PC-9 (cell line): ENCODE results near the gene GFPT2. TPM values are rescaled to one million over a fixed set of nuclear protein-coding genes. Genes with fewer than 3 reads are reported as not detected.

ENCODE experiments used
- BruUV-seq: library from RNA; stranded (reverse); fragments of 400-500 nt; replicated peaks from 2 replicates; lab custom pipeline; 2021; lab: Mats Ljungman, UMichigan
- CTCF ChIA-PET: fragments of 300-600 bp; sonication (Branson Sonifier 250); formaldehyde crosslinking; loops from one replicate; lab custom pipeline; 2022; ENCODE audit warnings: antibody characterized with exemption; lab: Charles Lee
- POLR2A ChIA-PET: fragments of 300-600 bp; sonication (Branson Sonifier 250); formaldehyde crosslinking; loops from one replicate; lab custom pipeline; 2022; ENCODE audit warnings: antibody characterized with exemption; ENCODE audit not compliant: unreplicated experiment; lab: Charles Lee
- DNase-seq, 2 experiments: peaks; one replicate each; pipeline versions ENCODE4 v3.0.0 to v3.0.0-alpha.2; 2015 to 2022; ENCODE audit warnings: mixed read lengths in 1 of 2
- H2AFZ ChIP-seq: fragments of 200-600 bp; sonication (generic); 2 replicates; pipeline ENCODE4 v1.8.1; 2017; ENCODE audit warnings: antibody characterized with exemption
- H3F3A ChIP-seq: fragments of 200-600 bp; sonication (generic); 2 replicates; pipeline ENCODE4 v1.8.1; 2017; ENCODE audit warnings: antibody characterized with exemption, mild to moderate bottlenecking, low read depth; ENCODE audit not compliant: insufficient read depth
- H3K27ac ChIP-seq: fragments of 200-600 bp; sonication (generic); 2 replicates; pipeline ENCODE4 v1.6.1; 2016; ENCODE audit warnings: mixed run types
- H3K27me3 ChIP-seq: fragments of 200-600 bp; sonication (generic); 2 replicates; pipeline ENCODE4 v1.6.1; 2016; ENCODE audit warnings: low read depth, mixed run types; ENCODE audit not compliant: insufficient read depth
- H3K36me3 ChIP-seq: fragments of 200-600 bp; sonication (generic); 2 replicates; pipeline ENCODE4 v1.6.1; 2016; ENCODE audit warnings: low read depth, mixed run types
- H3K4me1 ChIP-seq: fragments of 200-600 bp; sonication (generic); replicated peaks from 2 replicates; pipeline ENCODE4 v1.6.1; 2016; ENCODE audit warnings: mixed run types; ENCODE audit not compliant: insufficient read depth
- H3K4me2 ChIP-seq: fragments of 200-600 bp; sonication (generic); 2 replicates; pipeline ENCODE4 v1.6.1; 2017; ENCODE audit warnings: mixed run types
- H3K4me3 ChIP-seq: fragments of 200-600 bp; sonication (generic); 2 replicates; pipeline ENCODE4 v1.6.1; 2016; ENCODE audit warnings: mixed run types
- H3K79me2 ChIP-seq: fragments of 200-600 bp; sonication (generic); 2 replicates; pipeline ENCODE4 v1.6.1; 2017; ENCODE audit warnings: low read depth, mixed run types
- H3K9me2 ChIP-seq: fragments of 200-600 bp; sonication (generic); 2 replicates; pipeline ENCODE4 v1.8.1; 2017; ENCODE audit warnings: mild to moderate bottlenecking; ENCODE audit not compliant: insufficient read depth
- H3K9me3 ChIP-seq: fragments of 200-600 bp; sonication (generic); 2 replicates; pipeline ENCODE4 v1.8.1; 2016; ENCODE audit warnings: low read depth; ENCODE audit not compliant: insufficient read depth
- H4K20me1 ChIP-seq: fragments of 200-600 bp; sonication (generic); 2 replicates; pipeline ENCODE4 v1.8.1; 2017; ENCODE audit not compliant: insufficient read depth
- EZH2 ChIP-seq: fragments of 200-600 bp; sonication (generic); IDR thresholded peaks from 2 replicates; pipeline ENCODE4 v1.8.0; 2017; ENCODE audit warnings: antibody characterized with exemption, low read depth
- intact Hi-C: fragments of 100-400 bp; cut with micrococcal nuclease; formaldehyde crosslinking; loops from one replicate; pipeline ENCODE4 v1.10.0; 2022; ENCODE audit not compliant: unreplicated experiment
- total RNA-seq: library from RNA; stranded (reverse); gene quantifications from 2 replicates; pipeline ENCODE4 v1.2.3, GENCODE V29; 2021
- TF ChIP-seq, protein P1 (sequence below): fragments of 200-600 bp; sonication (generic); conservative IDR thresholded peaks from 2 replicates; pipeline ENCODE4 v1.6.1; 2017; ENCODE audit warnings: mixed run types, antibody characterized with exemption, mild to moderate bottlenecking, moderate library complexity

Gene GFPT2
- total RNA-seq, 1 experiment from 2014 or later, result 22.5 TPM

DNA sequence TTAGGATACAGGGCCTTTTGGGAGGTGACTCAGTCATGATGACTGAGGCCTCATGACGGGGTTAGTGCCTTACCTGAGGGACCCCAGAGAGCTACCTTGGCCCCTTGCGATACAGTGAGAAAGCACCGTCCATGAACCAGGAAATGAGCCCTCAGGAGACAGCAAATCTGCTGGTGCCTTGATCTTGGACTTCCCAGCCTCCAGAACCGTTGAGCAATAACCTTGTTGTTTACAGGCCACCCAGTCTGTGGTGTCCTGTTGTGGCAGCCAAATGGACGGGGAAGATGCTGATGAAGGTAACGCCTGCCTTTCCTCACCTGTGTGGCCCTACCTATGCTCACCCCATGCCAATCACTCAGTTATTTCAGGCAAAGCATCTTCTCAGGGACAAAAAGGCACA, 5.6 kb upstream of the GFPT2 start:
- ChIA-PET CTCF (interaction anchor here (0.6 kb wide), 1 partner anchor 269 kb away, joined by 3 read pairs; no protein-coding TSS in a partner anchor), POLR2A (no interaction called here)
- Histone ChIP-seq H4K20me1 (no peaks in the 10 kb centered on the region), H2AFZ (no peak overlapping the region), H3K9me2 (no peaks in the 10 kb centered on the region), H3K27me3 (no peaks in the 10 kb centered on the region), H3F3A (no peaks in the 10 kb centered on the region), H3K4me3 (no peak overlapping the region), H3K36me3 (no peaks in the 10 kb centered on the region), H3K79me2 (no peaks in the 10 kb centered on the region), H3K4me1 (no peaks in the 10 kb centered on the region; the same call in 1 of the 2 replicates), H3K9me3 (no peaks in the 10 kb centered on the region), H3K27ac (no peak overlapping the region), H3K4me2 (no peak overlapping the region)
- BruUV-seq, result no TSS peak
- no peak for TF ChIP-seq EZH2
- TF ChIP-seq, protein P1, sequence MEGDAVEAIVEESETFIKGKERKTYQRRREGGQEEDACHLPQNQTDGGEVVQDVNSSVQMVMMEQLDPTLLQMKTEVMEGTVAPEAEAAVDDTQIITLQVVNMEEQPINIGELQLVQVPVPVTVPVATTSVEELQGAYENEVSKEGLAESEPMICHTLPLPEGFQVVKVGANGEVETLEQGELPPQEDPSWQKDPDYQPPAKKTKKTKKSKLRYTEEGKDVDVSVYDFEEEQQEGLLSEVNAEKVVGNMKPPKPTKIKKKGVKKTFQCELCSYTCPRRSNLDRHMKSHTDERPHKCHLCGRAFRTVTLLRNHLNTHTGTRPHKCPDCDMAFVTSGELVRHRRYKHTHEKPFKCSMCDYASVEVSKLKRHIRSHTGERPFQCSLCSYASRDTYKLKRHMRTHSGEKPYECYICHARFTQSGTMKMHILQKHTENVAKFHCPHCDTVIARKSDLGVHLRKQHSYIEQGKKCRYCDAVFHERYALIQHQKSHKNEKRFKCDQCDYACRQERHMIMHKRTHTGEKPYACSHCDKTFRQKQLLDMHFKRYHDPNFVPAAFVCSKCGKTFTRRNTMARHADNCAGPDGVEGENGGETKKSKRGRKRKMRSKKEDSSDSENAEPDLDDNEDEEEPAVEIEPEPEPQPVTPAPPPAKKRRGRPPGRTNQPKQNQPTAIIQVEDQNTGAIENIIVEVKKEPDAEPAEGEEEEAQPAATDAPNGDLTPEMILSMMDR, result no peak
- no peak for DNase-seq
- intact Hi-C loops, result no loop called here

DNA sequence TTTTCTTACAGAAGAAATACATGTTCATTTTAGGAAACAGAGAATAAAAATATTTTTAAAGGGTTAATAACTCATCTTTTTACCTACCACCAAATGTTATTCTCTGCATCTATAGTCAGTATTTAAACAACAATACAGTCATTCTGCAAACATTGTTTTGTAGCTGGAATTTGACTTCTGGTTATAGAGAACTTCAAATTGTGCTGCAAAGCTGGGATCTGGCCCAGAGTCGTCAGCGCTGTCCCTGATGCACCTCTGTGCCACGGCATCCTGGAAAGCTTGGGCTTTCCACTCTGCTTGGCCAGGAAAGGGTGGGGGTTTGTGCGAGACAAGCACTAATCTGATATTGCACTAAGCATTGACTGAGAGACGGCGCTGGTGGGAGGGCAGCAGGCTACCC, 5.0 kb upstream of the GFPT2 start:
- H3K36me3 ChIP-seq, result no peaks in the 10 kb centered on the region
- POLR2A ChIA-PET, result no interaction called here
- H3K27me3 ChIP-seq, result no peaks in the 10 kb centered on the region
- CTCF ChIA-PET, result no interaction called here
- no peak for DNase-seq
- H3K27ac ChIP-seq, result no peak overlapping the region
- H3K4me3 ChIP-seq, result no peak overlapping the region
- H3F3A ChIP-seq, result no peaks in the 10 kb centered on the region
- H3K79me2 ChIP-seq, result no peaks in the 10 kb centered on the region
- H2AFZ ChIP-seq, result no peak overlapping the region
- TF ChIP-seq, protein P1, result no peak
- no peak for TF ChIP-seq EZH2
- H3K9me3 ChIP-seq, result no peaks in the 10 kb centered on the region
- intact Hi-C loops, result no loop called here
- H4K20me1 ChIP-seq, result no peaks in the 10 kb centered on the region
- H3K9me2 ChIP-seq, result no peaks in the 10 kb centered on the region
- H3K4me1 ChIP-seq, result no peaks in the 10 kb centered on the region; the same call in 1 of the 2 replicates
- BruUV-seq, result no TSS peak
- no peak overlapping the region for H3K4me2 ChIP-seq

DNA sequence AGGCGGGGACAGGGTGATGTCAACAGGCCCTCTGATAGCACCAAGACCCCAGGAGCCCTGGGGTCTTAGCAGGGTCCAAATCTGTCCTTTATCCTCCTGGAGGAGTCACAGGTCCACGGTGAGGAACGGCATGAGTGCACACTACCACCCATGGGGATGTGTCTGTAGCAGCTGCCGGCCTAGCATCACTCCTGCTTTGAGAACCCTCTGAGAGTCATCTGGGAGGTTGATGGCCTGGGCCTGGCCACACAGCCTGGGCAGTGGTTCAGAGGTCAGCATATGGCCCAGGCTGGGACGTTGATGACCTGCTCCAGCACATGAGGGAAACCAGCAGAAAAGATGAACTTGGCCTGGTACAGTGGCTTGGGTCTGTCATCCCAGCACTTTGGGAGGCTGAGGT, 1.8 kb upstream of the GFPT2 start:
- Histone ChIP-seq H3K27me3 (no peaks in the 10 kb centered on the region), H3K4me3 (no peak overlapping the region), H3K9me3 (no peaks in the 10 kb centered on the region), H3F3A (no peaks in the 10 kb centered on the region), H3K36me3 (no peaks in the 10 kb centered on the region), H3K9me2 (no peaks in the 10 kb centered on the region), H3K27ac (no peak overlapping the region), H3K79me2 (no peaks in the 10 kb centered on the region), H3K4me2 (no peak overlapping the region), H2AFZ (no peak overlapping the region), H4K20me1 (no peaks in the 10 kb centered on the region), H3K4me1 (no peaks in the 10 kb centered on the region; the same call in 1 of the 2 replicates)
- ChIA-PET CTCF (interaction anchor here (0.7 kb wide), 1 partner anchor 39 kb away, joined by 5 read pairs; no protein-coding TSS in a partner anchor), POLR2A (no interaction called here)
- TF ChIP-seq, protein P1, result no peak
- no peak for TF ChIP-seq EZH2
- DNase-seq, result no peak
- BruUV-seq, result no TSS peak
- intact Hi-C loops, result no loop called here
